ENCODE data around the gene UBE2V1.

Gene UBE2V1

DNA sequence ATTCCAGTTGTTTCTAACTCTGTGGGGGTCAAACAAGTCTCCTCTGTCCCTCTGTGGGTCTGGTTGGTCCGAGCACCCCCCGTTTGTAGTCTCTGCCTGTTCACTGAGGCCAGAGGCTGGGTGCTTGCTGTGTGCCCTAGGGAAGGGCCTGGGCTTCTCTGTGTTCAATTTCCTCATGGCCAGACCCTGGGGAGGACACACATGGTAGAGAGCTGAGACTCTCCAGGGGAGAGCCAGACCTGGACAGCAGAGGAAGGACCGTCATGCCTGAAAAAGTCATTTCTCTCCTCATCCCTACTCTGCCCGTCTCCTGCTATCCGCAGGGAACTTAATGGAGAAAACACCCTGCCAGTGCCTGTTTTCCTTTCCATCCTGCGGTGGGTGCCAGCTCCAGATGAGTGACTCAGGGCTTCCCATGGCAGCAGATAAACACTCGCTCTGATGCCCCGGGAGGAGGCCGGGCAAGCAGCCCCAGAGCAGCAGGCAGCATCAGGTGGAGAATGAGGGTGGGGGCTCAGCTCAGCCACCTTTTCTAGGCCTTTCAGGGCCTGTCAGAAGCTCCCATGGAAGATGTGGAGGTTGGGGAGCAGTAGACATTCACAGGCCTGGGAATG lies 78.3 kb downstream of the UBE2V1 start:
- no peaks in the 10 kb centered on the region for H3K27me3 ChIP-seq (ENCODE audit: control insufficient read depth, insufficient read depth, low read length)
- no peak overlapping the region for H3K4me3 ChIP-seq (ENCODE audit: low read depth, low read length)
- no peak overlapping the region for H3K9ac ChIP-seq
- no peak overlapping the region for H3K4me2 ChIP-seq (ENCODE audit: low read length)
- no peaks in the 10 kb centered on the region for H3K9me3 ChIP-seq (ENCODE audit: control insufficient read depth, low read length)
- no peaks in the 10 kb centered on the region for H3K36me3 ChIP-seq (ENCODE audit: control insufficient read depth, insufficient read depth, low read length)
- H3K79me2 ChIP-seq, result no peaks in the 10 kb centered on the region
- no peak overlapping the region for H3K27ac ChIP-seq
- H3K4me1 ChIP-seq, result no peaks in the 10 kb centered on the region
- TF ChIP-seq, protein P1, sequence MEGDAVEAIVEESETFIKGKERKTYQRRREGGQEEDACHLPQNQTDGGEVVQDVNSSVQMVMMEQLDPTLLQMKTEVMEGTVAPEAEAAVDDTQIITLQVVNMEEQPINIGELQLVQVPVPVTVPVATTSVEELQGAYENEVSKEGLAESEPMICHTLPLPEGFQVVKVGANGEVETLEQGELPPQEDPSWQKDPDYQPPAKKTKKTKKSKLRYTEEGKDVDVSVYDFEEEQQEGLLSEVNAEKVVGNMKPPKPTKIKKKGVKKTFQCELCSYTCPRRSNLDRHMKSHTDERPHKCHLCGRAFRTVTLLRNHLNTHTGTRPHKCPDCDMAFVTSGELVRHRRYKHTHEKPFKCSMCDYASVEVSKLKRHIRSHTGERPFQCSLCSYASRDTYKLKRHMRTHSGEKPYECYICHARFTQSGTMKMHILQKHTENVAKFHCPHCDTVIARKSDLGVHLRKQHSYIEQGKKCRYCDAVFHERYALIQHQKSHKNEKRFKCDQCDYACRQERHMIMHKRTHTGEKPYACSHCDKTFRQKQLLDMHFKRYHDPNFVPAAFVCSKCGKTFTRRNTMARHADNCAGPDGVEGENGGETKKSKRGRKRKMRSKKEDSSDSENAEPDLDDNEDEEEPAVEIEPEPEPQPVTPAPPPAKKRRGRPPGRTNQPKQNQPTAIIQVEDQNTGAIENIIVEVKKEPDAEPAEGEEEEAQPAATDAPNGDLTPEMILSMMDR (IDR thresholded peaks at IDR 0.05), result no peak
- H2AFZ ChIP-seq, result no peak overlapping the region

DNA sequence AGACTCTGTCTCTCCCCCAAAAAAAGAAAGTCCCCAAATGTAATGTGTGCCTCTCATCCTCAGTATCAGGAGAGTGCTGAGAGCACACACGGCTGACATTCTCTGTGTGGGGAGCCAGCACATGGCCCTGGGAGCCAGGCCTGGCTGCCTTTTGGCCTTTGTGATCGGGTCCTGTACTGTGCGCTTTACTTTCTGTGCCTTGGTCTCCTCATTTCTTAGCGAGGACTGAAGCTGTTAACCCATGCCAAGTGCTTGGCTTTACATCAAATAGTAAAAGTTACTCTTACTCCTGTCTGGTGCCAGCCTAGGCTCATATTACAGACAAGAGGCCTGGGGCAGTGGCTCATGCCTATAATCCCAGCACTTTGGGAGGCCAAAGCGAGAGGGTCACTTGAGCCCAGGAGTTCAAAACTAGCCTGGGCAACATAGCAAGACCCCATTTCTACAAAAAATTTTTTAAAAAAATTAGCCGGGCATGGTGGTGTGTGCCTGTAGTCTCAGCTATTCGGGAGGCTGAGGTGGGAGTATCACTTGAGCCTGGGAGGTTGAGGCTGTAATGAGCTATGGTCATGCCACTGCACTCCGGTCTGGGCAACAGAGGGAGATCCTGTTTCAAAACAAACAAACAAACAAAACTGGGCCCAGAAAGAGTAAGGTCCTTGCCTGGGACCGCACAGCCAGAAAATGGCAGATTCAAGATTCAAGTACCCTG lies 79.8 kb downstream of the UBE2V1 start:
- no peaks in the 10 kb centered on the region for H3K4me1 ChIP-seq

More for the DNA sequence above, 79.8 kb downstream of the UBE2V1 start:
- H3K27ac ChIP-seq, result no peak overlapping the region
- H3K9me3 ChIP-seq (ENCODE audit: control insufficient read depth, low read length), result no peaks in the 10 kb centered on the region
- H3K4me2 ChIP-seq (ENCODE audit: low read length), result no peak overlapping the region
- H3K79me2 ChIP-seq, result no peaks in the 10 kb centered on the region
- H3K9ac ChIP-seq, result no peak overlapping the region
- TF ChIP-seq, protein P1 (IDR thresholded peaks at IDR 0.05), result no peak
- H2AFZ ChIP-seq, result no peak overlapping the region
- no peaks in the 10 kb centered on the region for H3K36me3 ChIP-seq (ENCODE audit: control insufficient read depth, insufficient read depth, low read length)
- no peak overlapping the region for H3K4me3 ChIP-seq (ENCODE audit: low read depth, low read length)
- H3K27me3 ChIP-seq (ENCODE audit: control insufficient read depth, insufficient read depth, low read length), result no peaks in the 10 kb centered on the region
